Fibroblast of gingiva (primary cell): ENCODE results near the gene DCUN1D2.

Experiments used
- DNase-seq: peaks from one replicate; pipeline ENCODE4 v3.0.0-alpha.2; 2011; ENCODE audit warnings: low read depth

DCUN1D2 gene

GRCh38 chr13:113422807-113423519, 67.5 kb downstream of the DCUN1D2 start:
- DNase-seq: no peak

- DNase-seq: peak; percentile 87
These were observed 68.7 kb downstream of the DCUN1D2 start for GRCh38 chr13:113421673-113422270.

- DNase-seq: no peak
These were observed 69.5 kb downstream of the DCUN1D2 start for GRCh38 chr13:113420833-113421600.

GRCh38 chr13:113420232-113420631, 70.3 kb downstream of the DCUN1D2 start:
- DNase-seq: no peak

GRCh38 chr13:113419531-113420193, 70.8 kb downstream of the DCUN1D2 start:
- no peak for DNase-seq

- no peak for DNase-seq
These were observed 71.8 kb downstream of the DCUN1D2 start for GRCh38 chr13:113418722-113419049.

GRCh38 chr13:113417836-113418721, 72.4 kb downstream of the DCUN1D2 start:
- no peak for DNase-seq

GRCh38 chr13:113417008-113417751, 73.3 kb downstream of the DCUN1D2 start:
- DNase-seq: no peak

GRCh38 chr13:113415825-113416224, 74.7 kb downstream of the DCUN1D2 start:
- no peak for DNase-seq

- no peak for DNase-seq
These were observed 75.5 kb downstream of the DCUN1D2 start for GRCh38 chr13:113415032-113415431.

GRCh38 chr13:113414335-113414734, 76.2 kb downstream of the DCUN1D2 start:
- no peak for DNase-seq

GRCh38 chr13:113413898-113414282, 76.6 kb downstream of the DCUN1D2 start:
- DNase-seq: peak; percentile 87

GRCh38 chr13:113413178-113413897, 77.2 kb downstream of the DCUN1D2 start:
- peak; percentile 87 for DNase-seq

- no peak for DNase-seq
These were observed 78.1 kb downstream of the DCUN1D2 start for GRCh38 chr13:113412440-113412839.

GRCh38 chr13:113411216-113412023, 79.1 kb downstream of the DCUN1D2 start:
- DNase-seq: peak; percentile 99

GRCh38 chr13:113410472-113411201, 79.9 kb downstream of the DCUN1D2 start:
- peak; percentile 89 for DNase-seq

- DNase-seq: no peak
These were observed 81.9 kb downstream of the DCUN1D2 start for GRCh38 chr13:113408562-113408961.

GRCh38 chr13:113407531-113408393, 82.7 kb downstream of the DCUN1D2 start:
- no peak for DNase-seq
